IPS-NIHi11 (cell line): ENCODE data around the gene GABRB3.

ENCODE experiments used
- DNase-seq: peaks from one replicate; pipeline ENCODE4 v3.0.0; 2012; ENCODE audit warnings: mixed read lengths, low spot score

GABRB3 gene

DNA sequence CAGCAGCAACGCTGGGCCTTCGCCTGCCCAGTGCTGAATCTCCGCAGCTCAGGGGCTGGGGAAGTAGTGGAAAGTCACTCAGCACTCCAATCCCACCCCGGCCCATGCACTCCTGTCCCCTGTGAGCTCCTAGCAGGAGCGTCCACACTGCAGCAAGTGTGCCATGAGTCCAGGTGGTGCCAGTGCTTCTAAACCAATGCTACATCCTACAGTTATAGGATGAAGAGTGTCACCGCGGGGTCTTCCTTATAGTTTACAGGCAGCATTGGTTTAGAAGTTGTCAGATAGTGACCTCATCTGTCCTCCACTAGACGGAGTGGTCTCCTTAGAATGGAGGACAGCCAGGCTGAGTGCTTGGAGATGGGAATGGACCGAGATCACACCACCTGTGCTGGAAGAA lies 221.4 kb downstream of the GABRB3 start:
- no peak for DNase-seq

- no peak for DNase-seq
Observed at GRCh38 chr15:26550880-26551279, 222.0 kb downstream of the GABRB3 start.

DNA sequence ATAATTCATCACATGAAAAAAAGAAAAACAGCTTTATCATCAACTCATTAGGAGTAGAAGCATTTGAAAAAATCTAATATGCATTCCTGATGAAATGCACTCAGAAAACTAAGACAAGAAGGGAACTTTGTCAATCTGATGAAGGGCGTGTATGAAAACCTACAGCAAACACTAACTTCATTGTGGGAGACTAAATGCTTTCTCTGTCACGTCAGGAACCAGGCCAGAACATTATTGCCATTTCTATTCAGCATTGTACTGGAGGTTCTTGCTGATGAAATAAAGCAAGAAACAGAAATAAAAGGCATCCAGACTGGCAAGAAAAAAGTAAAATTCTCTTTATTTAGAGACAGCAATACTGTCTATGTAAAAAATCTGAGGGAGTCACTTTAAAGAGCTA lies 235.2 kb downstream of the GABRB3 start:
- DNase-seq, result no peak

- no peak for DNase-seq
Observed at GRCh38 chr15:26531489-26531888, 241.4 kb downstream of the GABRB3 start.

DNA sequence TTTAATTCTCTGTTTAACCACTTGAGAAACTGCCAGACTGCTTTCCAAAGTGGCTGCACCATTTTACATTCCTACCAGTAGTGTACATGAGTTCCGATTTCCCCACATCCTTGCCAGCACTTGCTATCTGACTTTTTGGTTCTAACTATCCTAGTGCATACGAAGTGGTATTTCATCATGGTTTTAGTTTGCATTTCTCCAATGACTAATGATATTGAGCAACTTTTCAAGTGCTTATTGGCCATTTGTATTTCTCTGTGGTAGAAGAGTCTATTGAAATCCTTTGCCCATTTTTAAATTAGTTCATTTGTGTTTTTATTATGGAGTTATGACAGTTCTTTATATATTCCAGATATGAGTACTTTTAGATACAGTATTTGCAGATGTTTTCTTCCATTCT lies 247.8 kb downstream of the GABRB3 start:
- DNase-seq, result no peak

- no peak for DNase-seq
Observed at GRCh38 chr15:26521691-26522198, 251.1 kb downstream of the GABRB3 start.

GRCh38 chr15:26521130-26521529 lies 251.7 kb downstream of the GABRB3 start:
- DNase-seq, result no peak

DNA sequence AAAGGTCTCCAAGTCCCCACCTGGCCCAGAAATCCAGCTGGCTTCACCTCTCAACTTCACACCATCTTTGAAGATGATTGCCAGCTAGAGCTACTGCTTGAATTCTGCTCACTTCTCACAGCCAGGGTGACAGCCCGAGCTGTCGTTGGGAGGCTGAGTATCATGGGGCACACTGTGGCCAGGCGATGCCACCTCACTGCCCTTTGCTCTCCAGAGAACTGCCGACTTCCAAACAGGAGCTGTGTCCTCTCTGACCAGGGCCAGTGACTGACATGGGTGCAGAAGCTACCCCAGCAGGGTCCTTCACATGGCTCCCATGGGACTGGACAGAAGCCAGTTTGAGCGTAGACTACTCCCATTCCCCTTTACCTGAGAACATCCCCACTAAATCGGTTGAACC lies 254.0 kb downstream of the GABRB3 start:
- DNase-seq, result no peak

GRCh38 chr15:26516102-26516980 lies 256.5 kb downstream of the GABRB3 start:
- no peak for DNase-seq

- no peak for DNase-seq
Observed at GRCh38 chr15:26504009-26504408, 268.9 kb downstream of the GABRB3 start.
